ENCODE data around the gene HOXC6. TPM values are rescaled to one million over a fixed set of nuclear protein-coding genes. Genes with fewer than 3 reads are reported as not detected.

The HOXC6 gene
- total and polyA plus RNA-seq, 9 of the 15 experiments (the other 6 are each of a cell fraction or from before 2014, with no cell fraction given), result 0.06 to 4.0 (median 1.4) TPM

GRCh38 chr12:54032627-54033100 is 4.4 kb downstream of the HOXC6 start, which contains the start of gene HOXC5 (continued):
- TF ChIP-seq FOXJ3 (CRISPR knock-in tag; IDR thresholded peaks at IDR 0.05) (no peak), ARID3A (IDR thresholded peaks at IDR 0.05; ENCODE audit: borderline replicate concordance, low read depth, low read length) (no peak), ZNF232 (CRISPR knock-in tag; IDR thresholded peaks at IDR 0.05) (no peak), ZFP30 (CRISPR knock-in tag; IDR thresholded peaks at IDR 0.05; ENCODE audit: borderline replicate concordance) (no peak), ELK3 (CRISPR knock-in tag; IDR thresholded peaks at IDR 0.05) (no peak), CAMTA2 (CRISPR knock-in tag; conservative IDR thresholded peaks at IDR 0.05) (no peak), PHF8 (IDR thresholded peaks at IDR 0.05; ENCODE audit: borderline replicate concordance, low read length) (no peak), SLC30A9 (CRISPR knock-in tag; IDR thresholded peaks at IDR 0.05) (no peak), ZNF398 (CRISPR knock-in tag; IDR thresholded peaks at IDR 0.05) (no peak)
- TF ChIP-seq, protein P1, sequence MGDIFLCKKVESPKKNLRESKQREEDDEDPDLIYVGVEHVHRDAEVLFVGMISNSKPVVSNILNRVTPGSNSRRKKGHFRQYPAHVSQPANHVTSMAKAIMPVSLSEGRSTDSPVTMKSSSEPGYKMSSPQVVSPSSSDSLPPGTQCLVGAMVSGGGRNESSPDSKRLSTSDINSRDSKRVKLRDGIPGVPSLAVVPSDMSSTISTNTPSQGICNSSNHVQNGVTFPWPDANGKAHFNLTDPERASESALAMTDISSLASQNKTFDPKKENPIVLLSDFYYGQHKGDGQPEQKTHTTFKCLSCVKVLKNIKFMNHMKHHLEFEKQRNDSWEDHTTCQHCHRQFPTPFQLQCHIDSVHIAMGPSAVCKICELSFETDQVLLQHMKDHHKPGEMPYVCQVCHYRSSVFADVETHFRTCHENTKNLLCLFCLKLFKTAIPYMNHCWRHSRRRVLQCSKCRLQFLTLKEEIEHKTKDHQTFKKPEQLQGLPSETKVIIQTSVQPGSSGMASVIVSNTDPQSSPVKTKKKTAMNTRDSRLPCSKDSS (IDR thresholded peaks at IDR 0.05; ENCODE audit: low read depth, partially characterized antibody), result no peak
- TF ChIP-seq, protein P2, sequence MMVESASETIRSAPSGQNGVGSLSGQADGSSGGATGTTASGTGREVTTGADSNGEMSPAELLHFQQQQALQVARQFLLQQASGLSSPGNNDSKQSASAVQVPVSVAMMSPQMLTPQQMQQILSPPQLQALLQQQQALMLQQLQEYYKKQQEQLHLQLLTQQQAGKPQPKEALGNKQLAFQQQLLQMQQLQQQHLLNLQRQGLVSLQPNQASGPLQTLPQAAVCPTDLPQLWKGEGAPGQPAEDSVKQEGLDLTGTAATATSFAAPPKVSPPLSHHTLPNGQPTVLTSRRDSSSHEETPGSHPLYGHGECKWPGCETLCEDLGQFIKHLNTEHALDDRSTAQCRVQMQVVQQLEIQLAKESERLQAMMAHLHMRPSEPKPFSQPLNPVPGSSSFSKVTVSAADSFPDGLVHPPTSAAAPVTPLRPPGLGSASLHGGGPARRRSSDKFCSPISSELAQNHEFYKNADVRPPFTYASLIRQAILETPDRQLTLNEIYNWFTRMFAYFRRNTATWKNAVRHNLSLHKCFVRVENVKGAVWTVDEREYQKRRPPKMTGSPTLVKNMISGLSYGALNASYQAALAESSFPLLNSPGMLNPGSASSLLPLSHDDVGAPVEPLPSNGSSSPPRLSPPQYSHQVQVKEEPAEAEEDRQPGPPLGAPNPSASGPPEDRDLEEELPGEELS (CRISPR knock-in tag; IDR thresholded peaks at IDR 0.05; ENCODE audit: borderline replicate concordance), result no peak
- TF ChIP-seq, protein P3, sequence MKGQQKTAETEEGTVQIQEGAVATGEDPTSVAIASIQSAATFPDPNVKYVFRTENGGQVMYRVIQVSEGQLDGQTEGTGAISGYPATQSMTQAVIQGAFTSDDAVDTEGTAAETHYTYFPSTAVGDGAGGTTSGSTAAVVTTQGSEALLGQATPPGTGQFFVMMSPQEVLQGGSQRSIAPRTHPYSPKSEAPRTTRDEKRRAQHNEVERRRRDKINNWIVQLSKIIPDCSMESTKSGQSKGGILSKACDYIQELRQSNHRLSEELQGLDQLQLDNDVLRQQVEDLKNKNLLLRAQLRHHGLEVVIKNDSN (CRISPR knock-in tag; IDR thresholded peaks at IDR 0.05), result no peak; the same call in 1 of the 2 replicates
- TF ChIP-seq, protein P4, sequence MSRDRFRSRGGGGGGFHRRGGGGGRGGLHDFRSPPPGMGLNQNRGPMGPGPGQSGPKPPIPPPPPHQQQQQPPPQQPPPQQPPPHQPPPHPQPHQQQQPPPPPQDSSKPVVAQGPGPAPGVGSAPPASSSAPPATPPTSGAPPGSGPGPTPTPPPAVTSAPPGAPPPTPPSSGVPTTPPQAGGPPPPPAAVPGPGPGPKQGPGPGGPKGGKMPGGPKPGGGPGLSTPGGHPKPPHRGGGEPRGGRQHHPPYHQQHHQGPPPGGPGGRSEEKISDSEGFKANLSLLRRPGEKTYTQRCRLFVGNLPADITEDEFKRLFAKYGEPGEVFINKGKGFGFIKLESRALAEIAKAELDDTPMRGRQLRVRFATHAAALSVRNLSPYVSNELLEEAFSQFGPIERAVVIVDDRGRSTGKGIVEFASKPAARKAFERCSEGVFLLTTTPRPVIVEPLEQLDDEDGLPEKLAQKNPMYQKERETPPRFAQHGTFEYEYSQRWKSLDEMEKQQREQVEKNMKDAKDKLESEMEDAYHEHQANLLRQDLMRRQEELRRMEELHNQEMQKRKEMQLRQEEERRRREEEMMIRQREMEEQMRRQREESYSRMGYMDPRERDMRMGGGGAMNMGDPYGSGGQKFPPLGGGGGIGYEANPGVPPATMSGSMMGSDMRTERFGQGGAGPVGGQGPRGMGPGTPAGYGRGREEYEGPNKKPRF (IDR thresholded peaks at IDR 0.05; ENCODE audit: low read depth, low read length), result no peak
